Heart left ventricle (tissue), 16 donors: ENCODE measurements around the gene CACNA1G. TPM values are rescaled to one million over a fixed set of nuclear protein-coding genes. Genes with fewer than 3 reads are reported as not detected.

ENCODE experiments used
- ATAC-seq, 4 donors: fragments of 200-7000 bp; cut with Tn5 transposase; one replicate each; pipeline ENCODE4 v1.9.1; 2020 to 2022; ENCODE audit warnings: moderate library complexity in 4 of 4, mild to moderate bottlenecking in 3 of 4, moderate number of reproducible peaks in 1 of 4
- DNase-seq, 5 donors: peaks; one replicate each; pipeline ENCODE4 v3.0.0-alpha.2; 2020
- H3K27ac ChIP-seq, 12 donors: fragments of 200-600 bp; sonication (generic) in 4 of 12; one replicate each; pipeline versions ENCODE4 v1.5.0 to v1.8.0; 2016 to 2022; ENCODE audit warnings: mild to moderate bottlenecking in 2 of 12
- H3K27me3 ChIP-seq, 9 donors: fragments of 200-600 bp; sonication (generic) in 2 of 9; one replicate each; pipeline versions ENCODE4 v1.5.1 to v1.8.0; 2016 to 2022; ENCODE audit warnings: mild to moderate bottlenecking in 3 of 9
- H3K36me3 ChIP-seq, 9 donors: fragments of 200-600 bp; sonication (generic) in 2 of 9; one replicate each; pipeline versions ENCODE4 v1.5.0 to v1.8.0; 2018 to 2022; ENCODE audit warnings: mild to moderate bottlenecking in 2 of 9
- H3K4me1 ChIP-seq, 12 donors: fragments of 200-600 bp; sonication (generic) in 4 of 12; one replicate each; pipeline versions ENCODE4 v1.5.0 to v1.8.0; 2016 to 2022; ENCODE audit warnings: mild to moderate bottlenecking in 3 of 12
- H3K4me3 ChIP-seq, 12 donors: fragments of 200-600 bp; sonication (generic) in 4 of 12; one replicate each; pipeline versions ENCODE4 v1.5.0 to v1.8.0; 2017 to 2022; ENCODE audit warnings: mild to moderate bottlenecking in 9 of 12, moderate library complexity in 4 of 12
- H3K9me3 ChIP-seq, 12 donors: fragments of 200-600 bp; sonication (generic) in 4 of 12; one replicate each; pipeline versions ENCODE4 v1.5.0 to v1.8.0; 2016 to 2022; ENCODE audit warnings: mild to moderate bottlenecking in 1 of 12
- POLR2A ChIP-seq, 2 donors: fragments of 450-650 bp; IDR thresholded peaks; one replicate each; pipeline ENCODE4 v1.6.1; 2017; ENCODE audit warnings: antibody characterized with exemption in 2 of 2, mild to moderate bottlenecking in 2 of 2, moderate library complexity in 2 of 2
- WGBS, 4 donors: extraction: QIAGEN DNeasy Blood & Tissue Kit in 2 of 4; methylation state at CpG; one replicate each; pipeline versions ENCODE4 v1.1.5 to v1.1.7; 2013 to 2018; 5-methylcytosine and 5-hydroxymethylcytosine counted together
- intact Hi-C, 10 donors: fragments of 100-400 bp; cut with DNase I; formaldehyde crosslinking; loops; one replicate each; pipeline versions ENCODE4 v1.11.1 to v1.14.2; 2022
- polyA plus RNA-seq, 2 donors: library from polyadenylated mRNA; stranded (reverse); fragments of 200-250 nt; gene quantifications; one replicate each; pipeline ENCODE4 v1.2.3, GENCODE V29; 2013
- total RNA-seq, 9 donors: library from RNA; depleted of rRNA in 2 of 9; stranded (reverse); fragments of >200 nt in 2 of 9; fragmentation: NEBNext Ultra II Directional in 3 of 9; extraction: Animal tissue kit (Norgen Biotek cat#: 25700) in 3 of 9; gene quantifications; one replicate each; pipeline versions ENCODE4 v1.1.0 to v1.2.4, GENCODE V29; 2016 to 2023
- TF ChIP-seq, protein P1 (sequence below), 12 donors: fragments of 200-600 bp; sonication (generic) in 4 of 12; IDR thresholded peaks; one replicate each; pipeline versions ENCODE4 v1.5.0 to v1.8.0; 2018 to 2022; ENCODE audit warnings: antibody characterized with exemption in 12 of 12, mild to moderate bottlenecking in 5 of 12
- donor health status: ischemic (EF 13 %, LVEDD 7.1; RV severe dilation, severe dysfunction).
- donor health status: healthy with polysubstance abuse.
- donor health status: DM: no; HTN: yes; CAD: no.
- donor health status: DM: no; HTN: no; CAD: no.
- donor health status: ischemic (EF 25% LVEDD 6.9; RV normal size, moderate dysfunction).
- donor health status: ischemic (EF 25% LVEDD 5.7; RV mildly dilated, moderate dysfunction).
- donor health status: healthy.
- donor health status: DM: yes; HTN: yes; CAD: no.
- donor health status: ischemic (EF 35%, LVEDD 5.7; RV mildly dilated, moderate dysfunction).
- donor health status: nonischemic (EF 11% LVEDD 7.7; RV severe dilation, severe dysfunction).
- donor health status: DM: yes; HTN: yes; CAD: no.
- donor health status: PGD.
- donor health status: ischemic (EF 29% LVEDD 5.4; RV normal size, mild dysfunction).
- donor health status: nonischemic (EF 23%, LVEDD 6.1; RV moderate dilation, normal function).

CACNA1G gene
- total and polyA plus RNA-seq, 11 donors: 0.02 to 0.48 (median 0.13) TPM; not detected in 1

- no peak for DNase-seq
- ATAC-seq: no peak
- H3K27me3 ChIP-seq: peaks cover 0 to 3% (median 0%) of the 10 kb centered on the region in 9 donors
- no peaks in the 10 kb centered on the region for H3K36me3 ChIP-seq
- H3K9me3 ChIP-seq: no peaks in the 10 kb centered on the region
- 51 to 65% (median 60%) methylated on average over 4 of the region's 4 CpGs for WGBS, 4 donors
- H3K4me1 ChIP-seq: peaks cover 3 to 55% (median 18%) of the 10 kb centered on the region in 12 donors
- peak overlapping the region in 3 of 12 donors; percentile 14 to 78 (median 75) for H3K27ac ChIP-seq
- no peak overlapping the region for H3K4me3 ChIP-seq
- intact Hi-C loops: no loop called here
- TF ChIP-seq, protein P1, sequence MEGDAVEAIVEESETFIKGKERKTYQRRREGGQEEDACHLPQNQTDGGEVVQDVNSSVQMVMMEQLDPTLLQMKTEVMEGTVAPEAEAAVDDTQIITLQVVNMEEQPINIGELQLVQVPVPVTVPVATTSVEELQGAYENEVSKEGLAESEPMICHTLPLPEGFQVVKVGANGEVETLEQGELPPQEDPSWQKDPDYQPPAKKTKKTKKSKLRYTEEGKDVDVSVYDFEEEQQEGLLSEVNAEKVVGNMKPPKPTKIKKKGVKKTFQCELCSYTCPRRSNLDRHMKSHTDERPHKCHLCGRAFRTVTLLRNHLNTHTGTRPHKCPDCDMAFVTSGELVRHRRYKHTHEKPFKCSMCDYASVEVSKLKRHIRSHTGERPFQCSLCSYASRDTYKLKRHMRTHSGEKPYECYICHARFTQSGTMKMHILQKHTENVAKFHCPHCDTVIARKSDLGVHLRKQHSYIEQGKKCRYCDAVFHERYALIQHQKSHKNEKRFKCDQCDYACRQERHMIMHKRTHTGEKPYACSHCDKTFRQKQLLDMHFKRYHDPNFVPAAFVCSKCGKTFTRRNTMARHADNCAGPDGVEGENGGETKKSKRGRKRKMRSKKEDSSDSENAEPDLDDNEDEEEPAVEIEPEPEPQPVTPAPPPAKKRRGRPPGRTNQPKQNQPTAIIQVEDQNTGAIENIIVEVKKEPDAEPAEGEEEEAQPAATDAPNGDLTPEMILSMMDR (IDR thresholded peaks at IDR 0.05): no peak
- TF ChIP-seq POLR2A (IDR thresholded peaks at IDR 0.05): no peak
Measured at GRCh38 chr17:50585346-50585745, 24.8 kb downstream of the CACNA1G start.

DNA sequence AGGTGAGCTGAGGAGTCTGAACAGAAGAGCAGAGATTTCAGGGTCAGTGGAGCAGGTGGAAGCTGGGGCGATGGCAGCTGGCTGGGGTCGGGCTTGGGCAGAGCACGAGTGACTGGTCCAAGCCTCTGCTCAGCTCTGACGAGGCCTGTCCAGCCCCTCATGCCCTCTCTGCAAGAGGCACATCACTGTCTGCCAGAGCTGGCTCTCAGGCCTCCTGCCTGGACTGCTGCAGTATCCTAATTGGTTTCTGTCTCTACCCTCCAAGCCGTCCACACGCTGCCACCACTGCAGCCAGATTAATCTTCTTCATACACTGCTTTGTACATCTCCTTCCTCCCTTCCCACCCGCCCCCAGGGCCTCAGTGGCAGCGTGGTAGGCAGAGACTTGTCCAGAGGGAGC, 25.4 kb downstream of the CACNA1G start:
- 66 to 82% (median 75%) methylated on average over 5 to 8 of the region's 8 CpGs for WGBS, 4 donors
- no peak for DNase-seq
- Histone ChIP-seq H3K4me1 (peaks cover 3 to 58% (median 20%) of the 10 kb centered on the region in 12 donors), H3K36me3 (no peaks in the 10 kb centered on the region), H3K9me3 (no peaks in the 10 kb centered on the region), H3K27me3 (peaks cover 0 to 3% (median 0%) of the 10 kb centered on the region in 9 donors), H3K27ac (peak overlapping the region in 2 of 12 donors; percentile 45 to 75), H3K4me3 (no peak overlapping the region)
- intact Hi-C loops: no loop called here
- ATAC-seq: no peak
- TF ChIP-seq POLR2A (IDR thresholded peaks at IDR 0.05): no peak
- TF ChIP-seq, protein P1 (IDR thresholded peaks at IDR 0.05): no peak

GRCh38 chr17:50586421-50587247, 26.1 kb downstream of the CACNA1G start:
- H3K36me3 ChIP-seq: no peaks in the 10 kb centered on the region
- no peaks in the 10 kb centered on the region for H3K9me3 ChIP-seq
- intact Hi-C loops: no loop called here
- H3K27ac ChIP-seq: no peak overlapping the region
- no peak for DNase-seq
- peaks cover 3 to 58% (median 20%) of the 10 kb centered on the region in 12 donors for H3K4me1 ChIP-seq
- no peak overlapping the region for H3K4me3 ChIP-seq
- TF ChIP-seq, protein P1 (IDR thresholded peaks at IDR 0.05): no peak
- no peak for TF ChIP-seq POLR2A (IDR thresholded peaks at IDR 0.05)
- H3K27me3 ChIP-seq: peaks cover 0 to 3% (median 0%) of the 10 kb centered on the region in 9 donors
- no peak for ATAC-seq
- 88 to 94% (median 90%) methylated on average over 9 of the region's 9 CpGs for whole genome bisulfite sequencing, 4 donors

DNA sequence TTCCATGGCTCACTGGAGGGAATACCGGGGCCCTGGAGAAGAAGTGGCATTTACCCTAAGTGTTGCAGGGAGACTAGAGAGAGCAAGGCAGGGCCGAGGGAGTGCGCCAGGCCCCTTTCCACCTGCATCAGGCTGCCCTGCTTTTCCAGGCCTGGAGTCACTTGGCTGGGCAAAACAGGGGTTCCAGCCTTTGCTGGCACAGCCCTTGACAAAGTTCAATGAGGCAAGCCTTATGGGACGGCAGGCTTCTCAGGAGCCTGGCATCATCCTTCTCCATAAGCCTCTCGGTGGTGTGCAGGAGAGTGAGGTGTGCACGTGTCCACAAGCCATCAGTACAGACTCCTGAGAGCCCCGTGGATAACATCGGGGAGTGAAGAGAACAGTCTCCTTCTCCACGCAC, 27.1 kb downstream of the CACNA1G start:
- 70 to 87% (median 80%) methylated on average over 8 to 9 of the region's 9 CpGs for WGBS, 4 donors
- no peak for DNase-seq
- Histone ChIP-seq H3K27ac (no peak overlapping the region), H3K27me3 (peaks cover 0 to 3% (median 0%) of the 10 kb centered on the region in 9 donors), H3K4me3 (no peak overlapping the region), H3K4me1 (peaks cover 3 to 54% (median 20%) of the 10 kb centered on the region in 12 donors), H3K9me3 (no peaks in the 10 kb centered on the region), H3K36me3 (no peaks in the 10 kb centered on the region)
- intact Hi-C loops: no loop called here
- TF ChIP-seq, protein P1 (IDR thresholded peaks at IDR 0.05): no peak
- TF ChIP-seq POLR2A (IDR thresholded peaks at IDR 0.05): no peak
- ATAC-seq: no peak
